Mesenteric fat pad (tissue), 1 donor: ENCODE data around the gene TSPAN18. TPM values are rescaled to one million over a fixed set of nuclear protein-coding genes. Genes with fewer than 3 reads are reported as not detected.

Experiments used
- DNase-seq: peaks from one replicate; pipeline ENCODE4 v3.0.0-alpha.2; 2020; ENCODE audit warnings: low spot score
- total RNA-seq: library from RNA; stranded (reverse); fragmentation: NEBNext Ultra II Directional; extraction: Animal tissue kit (Norgen Biotek cat#: 25700); gene quantifications from one replicate; pipeline ENCODE4 v1.2.1, GENCODE V29; 2021
- donor health status: DM: yes; HTN: yes; CAD: no.

Gene TSPAN18
- total RNA-seq, 1 donor from 2014 or later, result 14.2 TPM

GRCh38 chr11:44755556-44756523 lies 29.1 kb downstream of the TSPAN18 start:
- peak; percentile 77 for DNase-seq

GRCh38 chr11:44758983-44759382 lies 32.2 kb downstream of the TSPAN18 start:
- peak; percentile 22 for DNase-seq

DNA sequence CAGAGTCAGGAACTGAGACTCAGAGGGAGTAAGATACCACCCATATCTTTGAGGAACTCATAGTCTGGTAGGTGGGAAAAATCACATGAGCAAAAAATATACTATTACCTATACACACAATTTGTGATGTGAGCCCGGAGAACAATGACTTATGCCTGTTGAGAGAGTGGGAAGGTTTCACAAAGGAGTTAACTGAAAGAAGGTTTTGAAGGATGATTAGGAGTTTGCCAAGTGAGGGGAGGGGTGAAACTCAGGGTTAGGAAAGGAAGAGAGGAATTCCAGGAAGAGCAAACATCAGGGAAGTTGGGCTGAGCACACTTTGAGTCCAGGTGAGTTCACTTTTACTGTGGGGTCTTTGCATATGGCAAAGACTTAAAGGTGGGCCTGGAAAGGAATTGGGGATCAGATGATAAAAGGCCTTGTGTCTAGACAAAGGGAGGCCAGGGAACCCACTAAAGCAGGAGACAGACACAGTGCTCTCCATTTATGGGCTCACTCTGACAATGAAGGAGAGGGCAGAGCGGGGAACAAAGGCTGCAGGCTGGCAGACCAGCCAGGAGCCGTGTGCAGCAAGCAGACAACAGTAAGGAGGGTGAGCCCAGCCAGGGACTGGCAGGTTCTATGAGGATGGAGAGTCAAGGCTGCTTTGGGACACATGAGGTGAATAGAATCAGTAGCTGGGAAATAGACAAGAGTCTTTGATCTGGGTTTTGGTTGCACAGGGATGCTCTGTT lies 33.1 kb downstream of the TSPAN18 start:
- DNase-seq, result peak; percentile 37

- DNase-seq, result no peak
Measured at GRCh38 chr11:44760477-44760872, 33.7 kb downstream of the TSPAN18 start.

DNA sequence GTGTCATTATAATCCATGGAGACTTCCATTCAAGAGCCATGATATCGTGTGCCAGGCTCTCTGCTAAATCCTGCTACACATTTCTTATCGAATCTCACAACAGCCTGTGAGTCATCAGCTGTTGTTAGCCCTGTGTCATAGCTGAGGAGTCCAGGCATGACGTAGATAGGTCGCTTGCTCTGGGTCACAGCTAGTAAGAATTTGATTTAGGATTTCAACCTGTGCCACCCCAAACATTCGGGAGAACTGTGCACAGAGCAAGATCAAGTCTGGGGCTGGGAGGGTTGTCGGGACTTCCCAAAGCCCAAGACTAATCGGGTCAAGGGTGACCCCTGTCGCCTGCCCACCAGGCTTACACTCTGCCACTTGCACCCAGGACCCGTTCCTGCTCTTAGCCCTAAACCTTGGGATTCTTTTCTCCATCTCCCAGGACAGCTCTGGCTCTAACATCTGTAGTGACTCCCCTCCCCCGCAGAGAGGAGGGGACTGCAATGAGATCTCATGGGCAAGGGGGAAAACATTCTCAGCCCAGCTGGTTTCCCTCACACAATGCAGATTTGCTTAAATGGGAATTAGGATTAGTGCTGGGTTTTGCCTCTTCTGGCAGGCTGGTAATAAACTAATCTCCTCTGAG lies 34.3 kb downstream of the TSPAN18 start:
- DNase-seq, result peak; percentile 62

DNA sequence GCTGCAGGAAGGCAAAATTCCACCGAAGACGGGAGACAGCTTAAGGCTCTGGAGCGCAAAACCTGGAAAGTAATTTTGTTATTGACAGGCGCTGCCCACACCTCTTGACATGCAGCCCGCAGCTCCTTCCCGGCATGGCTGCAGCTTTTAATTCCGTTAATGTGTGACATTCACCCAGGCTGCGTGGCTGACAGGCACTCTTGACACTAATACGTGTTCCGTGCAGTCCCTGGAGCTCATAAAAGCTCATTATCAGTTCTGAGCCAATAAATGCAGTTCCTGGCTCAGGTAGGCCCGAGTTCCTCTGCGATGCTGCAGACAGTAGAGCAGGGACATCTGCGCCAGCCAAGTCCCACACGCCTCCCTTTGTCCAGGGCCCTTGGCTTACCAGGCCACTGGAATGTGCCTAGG lies 34.8 kb downstream of the TSPAN18 start:
- DNase-seq, result peak; percentile 11

- DNase-seq, result peak; percentile 57
Measured at GRCh38 chr11:44763121-44763820, 36.5 kb downstream of the TSPAN18 start.

GRCh38 chr11:44764583-44764982 lies 37.8 kb downstream of the TSPAN18 start:
- peak; percentile 35 for DNase-seq

DNA sequence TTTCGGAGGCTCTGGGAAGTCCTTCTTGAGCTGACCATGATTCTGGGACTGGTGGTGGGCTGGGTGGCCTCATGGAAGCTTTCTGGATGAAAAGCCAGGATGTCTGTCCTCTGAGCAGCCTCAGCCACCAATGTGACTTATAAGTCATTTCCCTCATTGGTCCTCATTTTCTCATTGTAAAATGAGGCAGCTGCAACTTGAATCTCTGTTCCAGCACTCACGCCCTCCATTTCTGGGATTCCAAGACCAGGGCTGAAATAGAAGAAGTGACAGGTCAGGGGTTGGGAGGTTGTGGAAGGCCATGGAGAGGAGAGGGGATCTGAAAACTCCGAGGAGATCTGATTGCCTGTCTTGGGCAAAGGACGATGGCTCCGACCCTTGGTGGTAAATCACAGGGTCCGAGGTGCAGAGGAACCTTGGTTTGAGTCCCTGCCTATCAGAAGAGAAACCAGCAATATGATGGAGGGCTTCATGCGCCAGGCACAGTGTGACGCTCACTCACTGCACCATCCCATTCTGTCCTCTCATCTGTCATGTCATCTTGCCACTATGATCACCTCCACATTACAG lies 38.3 kb downstream of the TSPAN18 start:
- DNase-seq, result peak; percentile 60

DNA sequence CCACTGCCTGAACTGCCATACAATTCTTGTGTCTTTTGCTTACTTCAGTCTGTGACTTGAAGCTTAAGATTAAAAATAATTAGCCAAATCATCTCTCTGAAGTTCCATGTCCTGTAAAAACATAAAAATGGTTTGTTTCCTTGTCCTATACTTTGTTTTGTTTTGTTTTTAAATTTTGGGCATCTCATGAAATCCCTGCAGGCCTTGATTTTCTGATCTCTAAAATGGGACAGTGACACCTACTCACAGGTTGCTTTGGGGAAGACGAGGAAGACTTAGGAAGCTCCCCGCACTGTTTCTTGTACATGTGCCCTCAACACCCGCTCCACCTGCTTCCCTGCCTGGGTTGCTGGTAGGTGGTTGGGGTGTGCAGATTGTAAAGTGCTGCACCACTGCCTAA lies 38.9 kb downstream of the TSPAN18 start:
- no peak for DNase-seq

GRCh38 chr11:44766112-44766971 lies 39.6 kb downstream of the TSPAN18 start:
- peak; percentile 88 for DNase-seq

- no peak for DNase-seq
Measured at GRCh38 chr11:44766972-44767278, 40.2 kb downstream of the TSPAN18 start.

DNA sequence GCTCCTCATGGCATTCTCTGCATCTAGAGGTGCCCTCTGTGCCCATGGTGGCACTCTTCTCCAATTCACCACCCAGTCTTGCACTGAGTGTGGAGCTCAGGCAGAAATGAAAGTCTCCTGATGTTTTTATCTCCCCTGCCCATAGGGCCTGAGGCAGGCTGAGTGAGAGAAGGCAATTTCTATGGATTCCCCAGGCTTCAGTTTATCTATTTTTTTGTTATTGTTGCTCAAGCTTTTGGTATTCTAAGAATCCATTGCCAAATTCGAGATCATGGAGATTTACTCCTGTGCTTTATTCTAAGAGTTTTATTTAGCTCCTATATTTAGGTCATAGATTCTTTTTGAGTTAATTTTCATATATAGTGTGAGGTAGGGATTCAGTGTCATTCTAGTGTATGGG lies 40.7 kb downstream of the TSPAN18 start:
- DNase-seq, result no peak

GRCh38 chr11:44770401-44770800 lies 43.6 kb downstream of the TSPAN18 start:
- no peak for DNase-seq

GRCh38 chr11:44771252-44771734 lies 44.5 kb downstream of the TSPAN18 start:
- DNase-seq, result no peak

GRCh38 chr11:44771841-44772240 lies 45.1 kb downstream of the TSPAN18 start:
- DNase-seq, result no peak

GRCh38 chr11:44773351-44773965 lies 46.7 kb downstream of the TSPAN18 start:
- peak; percentile 62 for DNase-seq

- DNase-seq, result peak; percentile 84
Measured at GRCh38 chr11:44774108-44774507, 47.3 kb downstream of the TSPAN18 start.

DNA sequence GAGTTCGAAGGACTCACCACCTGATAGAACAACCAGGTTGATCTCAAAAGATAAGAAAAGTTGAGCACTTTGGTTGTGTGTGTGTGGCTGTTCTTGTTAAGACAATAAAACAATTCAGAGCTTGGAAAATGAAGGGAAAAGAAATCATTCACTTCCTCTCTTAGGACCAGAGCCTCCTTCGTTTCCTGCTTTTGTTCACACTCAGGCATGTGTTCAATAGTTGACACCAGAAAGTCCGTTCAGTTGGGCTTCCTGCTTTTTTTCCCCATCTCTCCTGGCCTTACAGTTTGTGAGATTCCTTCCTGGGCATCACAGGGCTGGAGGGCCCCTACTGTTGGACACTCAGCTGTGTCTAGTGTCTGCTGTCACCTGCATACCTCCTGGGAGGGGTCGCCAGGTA lies 48.0 kb downstream of the TSPAN18 start:
- no peak for DNase-seq
